ENCODE results near the gene ZSCAN5B. TPM values are rescaled to one million over a fixed set of nuclear protein-coding genes. Genes with fewer than 3 reads are reported as not detected.

Gene ZSCAN5B
- total RNA-seq, 1 donor from 2014 or later = not detected

DNA sequence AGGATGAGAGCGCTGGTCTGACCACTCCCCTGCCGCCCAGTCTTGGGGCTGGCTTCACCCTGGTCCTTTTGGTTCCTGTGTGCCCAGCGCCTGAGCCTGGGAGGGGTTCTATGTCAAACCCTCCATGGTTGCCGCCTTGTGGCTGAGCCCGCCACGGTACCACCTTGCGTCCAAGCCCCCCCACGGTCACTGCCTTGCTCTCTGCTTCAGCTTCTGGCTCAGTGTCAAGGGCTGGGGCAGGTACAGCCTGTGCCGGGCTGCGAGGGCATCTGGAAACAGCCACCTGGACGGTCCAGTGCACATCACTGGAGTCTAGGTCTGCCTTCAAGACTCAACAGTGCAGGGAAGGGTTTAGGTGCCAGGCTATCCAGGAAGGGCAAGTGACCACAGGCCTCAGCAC is 36.0 kb downstream of the ZSCAN5B start:
- intact Hi-C loops (cut with micrococcal nuclease) = no loop called here

DNA sequence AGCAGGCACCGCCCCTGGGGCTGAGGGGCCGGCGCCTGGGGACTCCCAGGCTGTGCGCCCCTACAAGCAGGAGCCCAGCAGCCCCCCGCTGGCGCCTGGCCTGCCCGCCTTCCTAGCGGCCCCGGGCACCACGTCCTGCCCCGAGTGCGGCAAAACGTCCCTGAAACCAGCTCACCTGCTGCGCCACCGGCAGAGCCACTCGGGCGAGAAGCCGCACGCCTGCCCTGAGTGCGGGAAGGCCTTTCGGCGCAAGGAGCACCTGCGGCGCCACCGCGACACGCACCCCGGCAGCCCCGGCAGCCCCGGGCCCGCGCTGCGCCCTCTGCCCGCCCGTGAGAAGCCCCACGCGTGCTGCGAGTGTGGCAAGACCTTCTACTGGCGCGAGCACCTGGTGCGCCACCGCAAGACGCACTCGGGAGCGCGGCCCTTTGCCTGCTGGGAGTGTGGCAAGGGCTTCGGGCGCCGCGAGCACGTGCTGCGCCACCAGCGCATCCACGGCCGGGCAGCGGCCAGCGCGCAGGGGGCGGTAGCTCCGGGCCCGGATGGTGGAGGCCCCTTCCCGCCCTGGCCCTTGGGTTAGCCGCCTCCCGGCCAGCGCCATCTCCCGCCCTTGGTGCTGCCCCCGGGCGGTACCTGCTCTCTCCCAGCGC is 37.8 kb downstream of the ZSCAN5B start:
- no peak for DNase-seq
- Histone ChIP-seq H3K4me3 (no peak overlapping the region), H3K36me3 (peaks cover 35% of the 10 kb centered on the region), H3K27ac (replicated peaks) (no peak overlapping the region), H3K4me1 (peaks cover 21% of the 10 kb centered on the region), H3K27me3 (ENCODE audit: low read depth) (no peaks in the 10 kb centered on the region), H3K9me3 (replicated peaks) (no peaks in the 10 kb centered on the region)
- intact Hi-C loops (cut with micrococcal nuclease) = no loop called here
- no peak for TF ChIP-seq CTCF (IDR thresholded peaks at IDR 0.05; ENCODE audit: borderline replicate concordance)

More for the DNA sequence above, 36.0 kb downstream of the ZSCAN5B start:
- no peak for TF ChIP-seq CTCF (IDR thresholded peaks at IDR 0.05; ENCODE audit: borderline replicate concordance)
- no peak for DNase-seq
- no peak overlapping the region for H3K27ac ChIP-seq (replicated peaks)
- H3K27me3 ChIP-seq (ENCODE audit: low read depth) = no peaks in the 10 kb centered on the region
- H3K36me3 ChIP-seq = peaks cover 24% of the 10 kb centered on the region
- no peak overlapping the region for H3K4me3 ChIP-seq
- no peaks in the 10 kb centered on the region for H3K9me3 ChIP-seq (replicated peaks)
- H3K4me1 ChIP-seq = peaks cover 8% of the 10 kb centered on the region

GRCh38 chr19:56159009-56159559 is 38.5 kb downstream of the ZSCAN5B start:
- intact Hi-C loops (cut with micrococcal nuclease) = no loop called here
- no peak for TF ChIP-seq CTCF (IDR thresholded peaks at IDR 0.05; ENCODE audit: borderline replicate concordance)
- H3K27me3 ChIP-seq (ENCODE audit: low read depth) = no peaks in the 10 kb centered on the region
- H3K4me1 ChIP-seq = peaks cover 21% of the 10 kb centered on the region
- no peak overlapping the region for H3K4me3 ChIP-seq
- no peak for DNase-seq
- H3K36me3 ChIP-seq = peaks cover 35% of the 10 kb centered on the region
- H3K9me3 ChIP-seq (replicated peaks) = no peaks in the 10 kb centered on the region
- H3K27ac ChIP-seq (replicated peaks) = no peak overlapping the region

DNA sequence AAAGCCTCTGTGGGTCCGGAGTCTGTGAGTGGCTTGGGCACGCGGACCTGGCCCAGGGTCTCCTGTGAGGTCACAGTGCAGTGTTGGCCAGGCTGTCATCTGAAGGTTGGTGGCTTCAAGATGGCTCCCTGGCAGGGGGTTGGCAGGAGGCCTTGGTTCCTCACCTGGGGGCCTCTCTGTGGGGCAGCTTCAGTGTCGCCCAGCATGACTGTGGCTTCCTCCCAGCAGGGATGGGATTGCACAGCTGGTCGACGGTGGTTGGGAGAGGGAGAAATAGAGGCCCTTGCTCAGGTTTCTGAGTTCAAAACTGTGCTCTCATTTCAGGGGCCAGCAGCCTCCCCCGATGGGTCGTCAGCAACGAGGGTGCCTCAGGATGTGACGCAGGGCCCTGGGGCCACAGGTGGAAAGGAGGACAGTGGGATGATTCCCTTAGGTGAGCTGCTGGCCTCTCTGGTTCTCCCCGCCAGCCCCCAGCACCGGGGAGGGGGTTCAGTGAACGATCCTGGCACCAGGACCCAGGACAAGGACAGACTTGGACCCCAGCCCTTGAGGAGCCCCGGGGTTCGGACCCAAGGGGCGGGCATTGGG is 39.3 kb downstream of the ZSCAN5B start:
- peaks cover 35% of the 10 kb centered on the region for H3K36me3 ChIP-seq
- no peak for DNase-seq
- no peak for TF ChIP-seq CTCF (IDR thresholded peaks at IDR 0.05; ENCODE audit: borderline replicate concordance)

GRCh38 chr19:56156768-56157167 is 40.8 kb downstream of the ZSCAN5B start:
- intact Hi-C loops (cut with micrococcal nuclease) = no loop called here
- Histone ChIP-seq H3K4me3 (no peak overlapping the region), H3K9me3 (replicated peaks) (no peaks in the 10 kb centered on the region), H3K27ac (replicated peaks) (peak overlapping the region; percentile 83), H3K36me3 (peaks cover 35% of the 10 kb centered on the region), H3K4me1 (peaks cover 26% of the 10 kb centered on the region), H3K27me3 (ENCODE audit: low read depth) (no peaks in the 10 kb centered on the region)
- DNase-seq = peak; percentile 38
- TF ChIP-seq CTCF (IDR thresholded peaks at IDR 0.05; ENCODE audit: borderline replicate concordance) = no peak

More for the DNA sequence above, 39.3 kb downstream of the ZSCAN5B start:
- H3K4me1 ChIP-seq = peaks cover 23% of the 10 kb centered on the region
- peak overlapping the region; percentile 83 for H3K27ac ChIP-seq (replicated peaks)
- intact Hi-C loops (cut with micrococcal nuclease) = no loop called here
- H3K27me3 ChIP-seq (ENCODE audit: low read depth) = no peaks in the 10 kb centered on the region
- no peak overlapping the region for H3K4me3 ChIP-seq
- no peaks in the 10 kb centered on the region for H3K9me3 ChIP-seq (replicated peaks)

All from left ventricle myocardium inferior (tissue), 1 donor.